Esophagus (tissue), 2 donors: ENCODE results near the gene C1QC. TPM values are rescaled to one million over a fixed set of nuclear protein-coding genes. Genes with fewer than 3 reads are reported as not detected.

Experiments used
- H3K27ac ChIP-seq, 2 donors: one replicate each; pipeline ENCODE4 v1.5.1; 2013; ENCODE audit warnings: low read depth in 2 of 2, mild to moderate bottlenecking in 2 of 2, inconsistent platforms in 1 of 2, low read length in 1 of 2, moderate library complexity in 1 of 2
- H3K27me3 ChIP-seq, 2 donors: one replicate each; pipeline ENCODE4 v1.6.1; 2013; ENCODE audit warnings: low read length in 2 of 2, control low read depth in 1 of 2, mild to moderate bottlenecking in 1 of 2; ENCODE audit not compliant: insufficient read depth in 2 of 2, control insufficient read depth in 1 of 2
- H3K36me3 ChIP-seq, 2 donors: one replicate each; pipeline ENCODE4 v1.6.1; 2013; ENCODE audit warnings: low read length in 1 of 2; ENCODE audit not compliant: control insufficient read depth in 2 of 2, insufficient read depth in 2 of 2
- H3K4me1 ChIP-seq, 2 donors: one replicate each; pipeline ENCODE4 v1.6.1; 2013; ENCODE audit warnings: low read length in 1 of 2; ENCODE audit not compliant: control insufficient read depth in 2 of 2, insufficient read depth in 2 of 2
- H3K4me3 ChIP-seq, 2 donors: one replicate each; pipeline ENCODE4 v1.5.1; 2013; ENCODE audit warnings: low read length in 2 of 2, mild to moderate bottlenecking in 2 of 2, low read depth in 1 of 2, moderate library complexity in 1 of 2
- H3K9me3 ChIP-seq, 2 donors: one replicate each; pipeline ENCODE4 v1.6.1; 2013; ENCODE audit warnings: mild to moderate bottlenecking in 2 of 2, low read depth in 1 of 2, low read length in 1 of 2, moderate library complexity in 1 of 2; ENCODE audit not compliant: control insufficient read depth in 2 of 2, insufficient read depth in 1 of 2
- WGBS, 2 donors: extraction: QIAGEN DNeasy Blood & Tissue Kit; methylation state at CpG; one replicate each; pipeline ENCODE4 v1.1.7; 2013; 5-methylcytosine and 5-hydroxymethylcytosine counted together
- polyA plus RNA-seq, 2 donors: library from polyadenylated mRNA; stranded (reverse); fragments of 200-250 nt; gene quantifications; one replicate each; pipeline ENCODE4 v1.2.3, GENCODE V29; 2013
- donor health status: healthy with polysubstance abuse.
- donor health status: Bipolar disorder and iron deficiency.

C1QC gene
- polyA plus RNA-seq, 2 donors: 9.4 to 18.5 TPM

DNA sequence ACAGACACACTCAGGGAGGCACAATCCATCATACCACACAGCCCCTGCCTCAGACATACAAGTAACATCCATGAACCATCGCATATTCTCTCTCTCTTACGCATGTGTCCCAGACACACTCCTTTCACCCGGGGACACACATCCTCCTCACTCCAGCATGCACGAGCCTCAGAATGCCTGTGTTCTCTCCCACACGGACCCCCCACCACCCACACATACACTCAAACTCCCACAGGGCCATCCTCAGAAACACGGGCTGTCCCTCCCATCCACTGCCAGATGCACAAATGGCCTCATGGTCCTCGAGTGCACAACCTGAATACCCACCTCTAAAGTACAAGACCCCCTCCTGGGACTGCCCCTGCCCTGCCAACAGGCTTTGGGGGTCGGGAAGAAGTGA, 2.2 kb upstream of the C1QC start:
- Histone ChIP-seq H3K27ac (no peak overlapping the region), H3K36me3 (no peaks in the 10 kb centered on the region), H3K4me3 (no peak overlapping the region), H3K27me3 (no peaks in the 10 kb centered on the region), H3K4me1 (no peaks in the 10 kb centered on the region), H3K9me3 (no peaks in the 10 kb centered on the region)
- WGBS, 2 donors: 60 to 61% methylated on average over 8 of the region's 8 CpGs

DNA sequence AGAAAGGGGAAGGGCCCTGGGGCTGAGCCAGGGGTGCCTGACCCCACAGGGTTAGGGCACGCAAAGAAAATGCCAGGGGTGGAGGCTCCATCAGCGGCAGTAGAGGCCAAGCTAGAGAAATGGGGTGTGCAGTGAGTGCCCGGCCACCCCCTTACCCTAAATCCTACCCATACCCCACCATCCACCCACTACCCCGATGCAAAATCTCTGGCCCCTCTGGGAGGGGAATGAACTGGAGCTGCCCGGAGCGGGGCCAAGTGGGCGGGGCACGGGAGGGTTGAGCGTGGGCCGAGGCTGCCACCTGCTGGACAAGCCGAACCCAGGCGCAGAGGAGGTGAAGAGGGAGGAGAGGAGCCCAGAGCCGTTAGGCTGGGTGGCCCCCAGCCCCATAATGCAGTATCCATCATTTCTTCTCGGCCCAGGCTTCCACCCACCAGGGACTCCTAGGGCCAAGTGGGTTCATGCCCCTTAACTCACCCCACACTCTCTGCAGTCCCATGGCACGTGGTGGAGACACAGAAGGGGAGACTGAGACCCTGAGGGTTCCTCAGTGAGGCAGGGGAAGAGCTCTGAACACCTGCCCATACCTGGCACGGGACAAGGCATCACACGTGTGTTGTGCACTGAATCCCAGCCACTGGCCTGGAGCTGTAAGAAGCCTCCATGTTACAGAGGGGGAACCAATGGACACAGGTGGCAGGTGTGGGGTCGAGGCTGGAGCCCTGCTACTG, 1.4 kb upstream of the C1QC start:
- Histone ChIP-seq H3K4me1 (no peaks in the 10 kb centered on the region), H3K27ac (no peak overlapping the region), H3K36me3 (no peaks in the 10 kb centered on the region), H3K27me3 (no peaks in the 10 kb centered on the region), H3K4me3 (no peak overlapping the region), H3K9me3 (no peaks in the 10 kb centered on the region)
- 10 to 14% methylated on average over 10 to 18 of the region's 18 CpGs for WGBS, 2 donors

DNA sequence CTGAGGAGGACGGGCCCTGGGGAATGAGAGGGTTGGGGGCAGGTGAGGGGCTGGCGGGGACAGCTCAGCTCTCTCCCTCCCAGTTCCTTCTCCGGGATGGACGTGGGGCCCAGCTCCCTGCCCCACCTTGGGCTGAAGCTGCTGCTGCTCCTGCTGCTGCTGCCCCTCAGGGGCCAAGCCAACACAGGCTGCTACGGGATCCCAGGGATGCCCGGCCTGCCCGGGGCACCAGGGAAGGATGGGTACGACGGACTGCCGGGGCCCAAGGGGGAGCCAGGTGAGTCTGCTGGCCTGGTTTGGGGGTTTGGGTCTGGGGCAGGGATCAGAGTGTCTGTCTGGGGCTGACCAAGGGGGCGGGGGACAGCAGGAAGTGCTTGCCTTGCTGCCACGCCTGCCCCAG, 495 bp downstream of the C1QC start:
- WGBS, 2 donors: 68 to 74% methylated on average over 10 to 12 of the region's 12 CpGs
- no peaks in the 10 kb centered on the region for H3K36me3 ChIP-seq
- no peak overlapping the region for H3K27ac ChIP-seq
- no peaks in the 10 kb centered on the region for H3K27me3 ChIP-seq
- no peaks in the 10 kb centered on the region for H3K9me3 ChIP-seq
- no peak overlapping the region for H3K4me3 ChIP-seq
- no peaks in the 10 kb centered on the region for H3K4me1 ChIP-seq

DNA sequence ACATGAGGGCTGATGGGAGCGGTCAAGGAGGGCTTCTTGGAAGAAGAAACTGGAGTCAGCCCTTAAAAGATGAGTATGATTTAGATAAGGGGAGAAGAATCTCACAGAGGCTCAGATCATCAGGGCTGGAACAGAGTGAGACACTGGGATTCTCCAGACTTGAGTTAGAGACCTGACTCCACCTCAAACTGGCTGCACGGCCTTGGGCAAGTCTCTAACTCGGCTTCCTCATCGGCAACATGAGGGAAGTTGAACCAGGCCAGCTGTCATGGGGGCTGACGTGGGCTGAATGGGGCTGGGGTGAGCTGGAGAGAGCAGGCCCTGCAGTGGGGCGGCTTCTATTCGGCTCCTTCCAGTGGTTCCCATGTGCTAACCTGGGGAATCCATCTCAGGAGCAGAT, 2.5 kb downstream of the C1QC start:
- Histone ChIP-seq H3K4me1 (no peaks in the 10 kb centered on the region), H3K9me3 (no peaks in the 10 kb centered on the region), H3K27ac (no peak overlapping the region), H3K4me3 (no peak overlapping the region), H3K27me3 (no peaks in the 10 kb centered on the region), H3K36me3 (no peaks in the 10 kb centered on the region)
- WGBS, 2 donors: 69 to 75% methylated on average over 7 of the region's 7 CpGs

DNA sequence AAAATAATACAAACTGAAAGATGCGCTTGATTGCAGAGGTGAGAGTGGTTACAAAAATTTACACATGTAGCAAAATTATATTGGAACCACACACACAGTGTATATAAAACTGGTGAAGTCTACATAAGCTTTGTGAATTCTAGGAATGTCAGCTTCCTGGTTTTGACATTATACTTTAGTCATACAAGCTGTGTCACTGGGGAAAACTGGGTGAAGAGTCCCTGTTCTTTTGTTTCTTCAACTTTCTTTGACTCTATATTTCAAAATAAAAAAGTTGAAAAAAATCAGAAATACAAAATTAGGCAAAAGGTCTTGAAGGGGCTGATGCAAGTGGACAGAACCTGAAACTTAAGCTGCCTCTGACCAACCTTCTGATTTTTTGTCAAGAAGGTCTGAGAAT, 3.0 kb downstream of the C1QC start:
- Histone ChIP-seq H3K4me3 (no peak overlapping the region), H3K4me1 (no peaks in the 10 kb centered on the region), H3K27ac (no peak overlapping the region), H3K36me3 (no peaks in the 10 kb centered on the region), H3K27me3 (no peaks in the 10 kb centered on the region), H3K9me3 (no peaks in the 10 kb centered on the region)
- WGBS, 2 donors: 2 to 83% methylated on average over 1 of the region's 1 CpG

DNA sequence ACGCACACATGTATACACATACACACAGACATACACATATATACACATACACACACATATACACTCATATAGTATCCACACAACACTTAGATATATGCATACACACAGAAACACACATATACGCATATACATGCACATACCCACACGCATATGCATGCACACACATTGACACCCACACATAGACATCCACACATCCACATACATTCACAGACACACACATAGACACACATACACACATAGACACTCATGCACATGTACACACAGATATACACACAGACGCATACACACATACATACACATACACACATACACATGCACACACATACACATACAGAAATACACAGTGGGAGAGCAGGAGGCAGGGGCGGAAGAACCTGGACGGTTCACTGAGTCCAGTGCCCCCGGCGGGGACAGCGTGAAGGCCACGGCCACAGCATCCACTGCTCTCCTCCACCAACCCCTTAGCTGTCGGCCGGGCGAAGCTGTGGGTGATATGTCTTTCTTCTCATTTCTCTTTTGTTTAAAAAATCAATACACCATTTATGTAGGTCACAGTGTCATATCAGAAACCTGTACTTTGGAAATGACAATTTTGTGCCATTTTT, 6.8 kb downstream of the C1QC start:
- H3K27ac ChIP-seq: no peak overlapping the region
- 90 to 95% methylated on average over 13 of the region's 13 CpGs for WGBS, 2 donors
- no peaks in the 10 kb centered on the region for H3K36me3 ChIP-seq
- no peak overlapping the region for H3K4me3 ChIP-seq
- no peaks in the 10 kb centered on the region for H3K27me3 ChIP-seq
- H3K9me3 ChIP-seq: no peaks in the 10 kb centered on the region
- H3K4me1 ChIP-seq: no peaks in the 10 kb centered on the region

DNA sequence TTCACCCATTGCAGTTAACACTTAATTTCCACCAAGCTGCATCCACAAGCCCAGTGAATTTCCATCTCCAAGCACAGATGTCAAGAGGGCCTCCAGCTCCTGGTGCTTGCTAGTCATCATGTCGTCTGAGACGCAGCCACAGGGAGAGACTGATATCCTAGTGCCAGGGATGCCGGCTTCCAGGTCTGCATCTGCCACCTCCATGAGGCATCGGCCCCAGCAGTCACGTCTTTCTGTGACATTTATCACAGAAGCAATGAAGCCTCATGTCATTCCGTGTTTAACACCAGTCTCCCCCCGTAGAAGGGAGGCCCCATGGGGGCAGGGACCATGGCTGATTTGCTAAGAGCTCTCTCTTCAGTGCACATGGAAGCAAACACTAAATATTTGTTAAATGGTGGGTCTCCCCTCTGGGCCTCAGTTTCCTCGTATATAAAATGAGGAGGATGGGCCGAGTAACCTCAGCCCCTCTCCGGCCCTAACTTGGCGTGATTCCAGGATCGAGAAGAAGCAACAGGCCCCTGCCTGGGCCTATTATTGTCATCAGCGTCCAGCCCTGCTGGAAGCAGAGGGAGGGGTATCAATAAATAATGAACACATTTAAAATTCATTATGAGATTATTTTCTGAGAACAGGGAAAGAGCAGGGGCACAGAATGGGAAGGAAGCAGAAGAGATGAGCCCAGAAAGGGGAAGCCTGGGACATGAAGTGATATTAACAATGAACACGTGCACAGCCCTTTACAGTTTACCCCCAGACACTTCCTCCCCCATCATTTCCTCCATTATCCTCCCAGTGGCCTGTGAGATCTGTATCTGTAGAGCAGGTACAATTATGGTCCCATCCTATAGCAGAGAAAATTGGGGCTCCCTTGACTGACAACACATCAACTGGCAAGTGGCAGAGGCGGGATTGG, 8.8 kb downstream of the C1QC start:
- H3K36me3 ChIP-seq: no peaks in the 10 kb centered on the region
- no peak overlapping the region for H3K4me3 ChIP-seq
- H3K9me3 ChIP-seq: no peaks in the 10 kb centered on the region
- H3K27me3 ChIP-seq: no peaks in the 10 kb centered on the region
- WGBS, 2 donors: 68 to 71% methylated on average over 15 of the region's 15 CpGs
- H3K4me1 ChIP-seq: no peaks in the 10 kb centered on the region
- no peak overlapping the region for H3K27ac ChIP-seq

DNA sequence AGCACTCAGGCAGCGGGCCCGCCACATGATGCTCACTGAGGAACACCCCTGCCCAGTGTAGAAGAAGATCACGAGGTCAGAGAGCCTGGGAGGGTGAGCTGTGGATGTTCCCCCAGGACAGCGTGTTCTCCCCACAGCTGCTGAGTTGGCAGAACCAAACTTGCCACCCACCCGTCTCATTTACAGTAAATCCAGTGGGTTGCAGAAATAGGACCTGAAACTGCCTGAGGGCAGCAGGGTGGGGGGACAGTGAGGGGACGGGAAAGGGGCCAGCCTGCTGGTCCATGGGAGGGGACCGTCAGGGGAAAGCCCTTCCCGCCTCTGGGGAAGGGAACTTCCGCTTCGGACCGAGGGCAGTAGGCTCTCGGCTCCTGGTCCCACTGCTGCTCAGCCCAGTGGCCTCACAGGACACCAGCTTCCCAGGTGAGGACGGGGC, 9.5 kb downstream of the C1QC start, which contains the start of gene C1QB:
C1QB (plus strand) TSS at position 356 of the 436 bp plus-strand sequence. CDS start 6,227 bp downstream, outside the sequence.
- H3K27ac ChIP-seq: no peak within 1 kb of the TSS
- 76 to 81% methylated on average over 13 of the region's 13 CpGs for WGBS, 2 donors
- H3K27me3 ChIP-seq: no peaks in the 10 kb centered on the region

DNA sequence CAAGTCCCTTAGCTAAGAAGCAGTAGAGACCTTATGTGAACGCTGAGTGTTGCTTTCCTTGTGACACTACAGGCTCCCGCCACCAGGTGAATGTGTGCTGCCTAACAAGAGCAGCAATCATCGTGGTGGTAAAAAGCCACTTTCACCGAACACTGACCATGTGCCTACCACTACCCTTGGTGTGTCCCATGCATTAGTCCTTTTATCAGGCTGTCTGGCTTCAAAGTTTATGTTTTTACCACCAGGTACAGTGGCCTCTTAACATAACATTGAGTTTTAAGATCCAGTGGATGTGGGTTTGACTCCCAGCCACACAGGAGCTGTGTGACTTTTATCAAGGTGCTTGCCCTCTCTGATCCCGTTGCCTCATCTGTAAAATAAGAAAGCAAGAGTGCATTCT, 11.3 kb downstream of the C1QC start:
- no peak overlapping the region for H3K4me3 ChIP-seq
- no peaks in the 10 kb centered on the region for H3K4me1 ChIP-seq
- no peaks in the 10 kb centered on the region for H3K27me3 ChIP-seq
- H3K9me3 ChIP-seq: no peaks in the 10 kb centered on the region
- 54 to 62% methylated on average over 5 of the region's 5 CpGs for WGBS, 2 donors
- no peaks in the 10 kb centered on the region for H3K36me3 ChIP-seq
- no peak overlapping the region for H3K27ac ChIP-seq

More for the DNA sequence above, 9.5 kb downstream of the C1QC start, which contains the start of gene C1QB:
- Histone ChIP-seq H3K4me1 (no peaks in the 10 kb centered on the region), H3K4me3 (no peak within 1 kb of the TSS), H3K9me3 (no peaks in the 10 kb centered on the region), H3K36me3 (no peaks in the 10 kb centered on the region)
